ENCODE results near the gene SPARC. TPM values are rescaled to one million over a fixed set of nuclear protein-coding genes. Genes with fewer than 3 reads are reported as not detected.

Gene SPARC
- total RNA-seq, 2 experiments from 2014 or later: 0.78 to 0.80 TPM

- no peaks in the 10 kb centered on the region for H3K9me3 Mint-ChIP-seq
- Histone ChIP-seq H3K36me3 (ENCODE audit: insufficient read depth, low read length) (no peaks in the 10 kb centered on the region), H3K4me1 (ENCODE audit: insufficient read depth, low read length) (peaks cover 7% of the 10 kb centered on the region), H3K9me3 (ENCODE audit: control insufficient read depth in 1 of 2, insufficient read depth in 1 of 2, low read length in 2 of 2) (no peaks in the 10 kb centered on the region), H3K27ac (ENCODE audit: low read depth in 1 of 2, low read length in 2 of 2) (no peak overlapping the region), H3K4me3 (ENCODE audit: low read length) (no peak overlapping the region), H3K27me3 (ENCODE audit: control insufficient read depth in 1 of 2, insufficient read depth in 2 of 2, low read length in 2 of 2) (no peaks in the 10 kb centered on the region)
- intact Hi-C loops (cut with DNase I, micrococcal nuclease): no loop called here
- H3K27ac Mint-ChIP-seq: no peak overlapping the region
- ChIA-PET POLR2A (no interaction called here), CTCF (no interaction called here)
- DNase-seq (no peak), ATAC-seq (ENCODE audit: poor library complexity) (no peak)
- H3K4me1 Mint-ChIP-seq (ENCODE audit: low read depth): peaks cover 6% of the 10 kb centered on the region
- H3K4me3 Mint-ChIP-seq: no peak overlapping the region
- no peak for TF ChIP-seq CTCF (IDR thresholded peaks at IDR 0.05)
- no peaks in the 10 kb centered on the region for H3K36me3 Mint-ChIP-seq (ENCODE audit: low read depth)
- peaks cover 15% of the 10 kb centered on the region for H3K27me3 Mint-ChIP-seq
Observed at GRCh38 chr5:151620461-151620840, 66.3 kb downstream of the SPARC start.

- H3K9me3 Mint-ChIP-seq: no peaks in the 10 kb centered on the region
- no peak for ATAC-seq (ENCODE audit: poor library complexity)
- no peak overlapping the region for H3K4me3 Mint-ChIP-seq
- ChIA-PET POLR2A (no interaction called here), CTCF (no interaction called here)
- no peak overlapping the region for H3K27ac Mint-ChIP-seq
- Histone ChIP-seq H3K27me3 (ENCODE audit: control insufficient read depth in 1 of 2, insufficient read depth in 2 of 2, low read length in 2 of 2) (no peaks in the 10 kb centered on the region), H3K36me3 (ENCODE audit: insufficient read depth, low read length) (no peaks in the 10 kb centered on the region), H3K9me3 (ENCODE audit: control insufficient read depth in 1 of 2, insufficient read depth in 1 of 2, low read length in 2 of 2) (no peaks in the 10 kb centered on the region), H3K4me1 (ENCODE audit: insufficient read depth, low read length) (peaks cover 12% of the 10 kb centered on the region), H3K4me3 (ENCODE audit: low read length) (no peak overlapping the region), H3K27ac (ENCODE audit: low read depth in 1 of 2, low read length in 2 of 2) (no peak overlapping the region)
- H3K36me3 Mint-ChIP-seq (ENCODE audit: low read depth): no peaks in the 10 kb centered on the region
- intact Hi-C loops (cut with DNase I, micrococcal nuclease): no loop called here
- TF ChIP-seq CTCF (IDR thresholded peaks at IDR 0.05): no peak
- H3K27me3 Mint-ChIP-seq: peaks cover 15% of the 10 kb centered on the region
- DNase-seq: no peak
- peaks cover 11% of the 10 kb centered on the region for H3K4me1 Mint-ChIP-seq (ENCODE audit: low read depth)
Observed at GRCh38 chr5:151619812-151620460, 66.8 kb downstream of the SPARC start.

- TF ChIP-seq CTCF (IDR thresholded peaks at IDR 0.05): no peak
- no peak overlapping the region for H3K4me3 Mint-ChIP-seq
- Histone ChIP-seq H3K36me3 (ENCODE audit: insufficient read depth, low read length) (no peaks in the 10 kb centered on the region), H3K9me3 (ENCODE audit: control insufficient read depth in 1 of 2, insufficient read depth in 1 of 2, low read length in 2 of 2) (no peaks in the 10 kb centered on the region), H3K27ac (ENCODE audit: low read depth in 1 of 2, low read length in 2 of 2) (no peak overlapping the region), H3K27me3 (ENCODE audit: control insufficient read depth in 1 of 2, insufficient read depth in 2 of 2, low read length in 2 of 2) (no peaks in the 10 kb centered on the region), H3K4me1 (ENCODE audit: insufficient read depth, low read length) (peaks cover 22% of the 10 kb centered on the region), H3K4me3 (ENCODE audit: low read length) (no peak overlapping the region)
- H3K27ac Mint-ChIP-seq: no peak overlapping the region
- H3K36me3 Mint-ChIP-seq (ENCODE audit: low read depth): no peaks in the 10 kb centered on the region
- peaks cover 21% of the 10 kb centered on the region for H3K4me1 Mint-ChIP-seq (ENCODE audit: low read depth)
- H3K9me3 Mint-ChIP-seq: no peaks in the 10 kb centered on the region
- no peak for DNase-seq
- intact Hi-C loops (cut with DNase I, micrococcal nuclease): no loop called here
- no peak for ATAC-seq (ENCODE audit: poor library complexity)
- ChIA-PET POLR2A (no interaction called here), CTCF (no interaction called here)
- H3K27me3 Mint-ChIP-seq: peaks cover 15% of the 10 kb centered on the region
Observed at GRCh38 chr5:151618907-151619306, 67.8 kb downstream of the SPARC start.

Data from CD4-positive, alpha-beta T cell (primary cell).